Measurements from ENCODE around the gene CCP110.

The CCP110 gene

DNA sequence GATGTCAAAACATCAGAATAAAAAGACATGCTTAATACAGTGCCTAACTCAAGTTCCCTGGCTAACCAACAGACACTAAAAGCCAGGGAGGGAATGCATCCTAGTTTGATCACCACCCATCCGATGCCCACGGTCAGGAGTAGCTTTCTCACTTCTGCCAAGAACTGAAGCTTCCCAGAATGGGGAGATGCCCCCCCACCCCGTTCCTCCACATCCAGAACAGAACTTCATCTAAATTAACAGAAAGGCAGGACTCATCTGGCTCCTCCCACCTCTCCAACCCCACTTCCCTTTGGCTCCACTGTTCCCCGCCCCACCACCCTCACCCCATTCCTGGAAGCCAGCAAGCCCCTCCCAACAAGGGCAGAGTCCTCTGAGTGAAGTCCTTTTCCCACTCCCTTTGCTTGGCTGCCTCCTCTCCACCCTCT lies 35.5 kb upstream of the CCP110 start:
- Histone ChIP-seq H3K9ac (ENCODE audit: low read depth, low read length) (no peak overlapping the region), H3K27ac (ENCODE audit: low read length) (no peak overlapping the region), H2AFZ (ENCODE audit: low read depth, low read length) (no peak overlapping the region), H3K9me3 (ENCODE audit: insufficient read depth, low read length, severe bottlenecking) (no peaks in the 10 kb centered on the region), H3K36me3 (ENCODE audit: insufficient read depth, low read length) (no peaks in the 10 kb centered on the region), H3K79me2 (ENCODE audit: insufficient read depth, low read length) (no peaks in the 10 kb centered on the region), H3K4me3 (ENCODE audit: low read depth in 1 of 2, low read length in 2 of 2) (no peak overlapping the region), H4K20me1 (ENCODE audit: insufficient read depth, low read length) (no peaks in the 10 kb centered on the region), H3K4me2 (ENCODE audit: insufficient read depth, low read length) (no peak overlapping the region), H3K27me3 (ENCODE audit: insufficient read depth, low read length, poor library complexity) (no peaks in the 10 kb centered on the region), H3K4me1 (ENCODE audit: insufficient read depth, low read length) (no peaks in the 10 kb centered on the region)
- ATAC-seq (ENCODE audit: insufficient read depth, low read depth) (no peak), DNase-seq (no peak)
- TF ChIP-seq, protein P1, sequence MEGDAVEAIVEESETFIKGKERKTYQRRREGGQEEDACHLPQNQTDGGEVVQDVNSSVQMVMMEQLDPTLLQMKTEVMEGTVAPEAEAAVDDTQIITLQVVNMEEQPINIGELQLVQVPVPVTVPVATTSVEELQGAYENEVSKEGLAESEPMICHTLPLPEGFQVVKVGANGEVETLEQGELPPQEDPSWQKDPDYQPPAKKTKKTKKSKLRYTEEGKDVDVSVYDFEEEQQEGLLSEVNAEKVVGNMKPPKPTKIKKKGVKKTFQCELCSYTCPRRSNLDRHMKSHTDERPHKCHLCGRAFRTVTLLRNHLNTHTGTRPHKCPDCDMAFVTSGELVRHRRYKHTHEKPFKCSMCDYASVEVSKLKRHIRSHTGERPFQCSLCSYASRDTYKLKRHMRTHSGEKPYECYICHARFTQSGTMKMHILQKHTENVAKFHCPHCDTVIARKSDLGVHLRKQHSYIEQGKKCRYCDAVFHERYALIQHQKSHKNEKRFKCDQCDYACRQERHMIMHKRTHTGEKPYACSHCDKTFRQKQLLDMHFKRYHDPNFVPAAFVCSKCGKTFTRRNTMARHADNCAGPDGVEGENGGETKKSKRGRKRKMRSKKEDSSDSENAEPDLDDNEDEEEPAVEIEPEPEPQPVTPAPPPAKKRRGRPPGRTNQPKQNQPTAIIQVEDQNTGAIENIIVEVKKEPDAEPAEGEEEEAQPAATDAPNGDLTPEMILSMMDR (IDR thresholded peaks at IDR 0.05; ENCODE audit: borderline replicate concordance, extremely low read depth, low read length, poor library complexity, severe bottlenecking): no peak
- no peak for TF ChIP-seq EZH2 (IDR thresholded peaks at IDR 0.05; ENCODE audit: borderline replicate concordance, low read depth, low read length, severe bottlenecking)

DNA sequence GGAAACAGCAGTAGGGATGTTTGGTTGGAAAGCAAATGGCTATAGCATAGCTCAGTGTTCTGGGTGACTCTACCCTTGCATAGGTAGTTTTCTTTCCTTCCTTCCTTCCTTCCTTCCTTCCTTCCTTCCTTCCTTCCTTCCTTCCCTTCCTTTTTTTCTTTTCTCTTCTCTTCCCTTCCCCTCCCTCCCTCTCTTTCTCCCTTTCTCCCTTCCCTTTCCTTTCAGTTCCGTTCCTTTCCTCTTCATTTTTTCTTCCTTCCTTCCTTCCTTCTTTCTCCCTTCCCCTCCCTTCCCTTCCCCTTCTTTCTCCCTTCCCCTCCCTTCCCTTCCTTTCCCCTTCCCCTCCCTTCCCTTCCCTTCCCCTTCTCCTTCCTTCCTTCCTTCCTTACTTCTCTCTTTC lies 33.1 kb upstream of the CCP110 start:
- H2AFZ ChIP-seq (ENCODE audit: low read depth, low read length): no peak overlapping the region
- ATAC-seq (ENCODE audit: insufficient read depth, low read depth): no peak

DNA sequence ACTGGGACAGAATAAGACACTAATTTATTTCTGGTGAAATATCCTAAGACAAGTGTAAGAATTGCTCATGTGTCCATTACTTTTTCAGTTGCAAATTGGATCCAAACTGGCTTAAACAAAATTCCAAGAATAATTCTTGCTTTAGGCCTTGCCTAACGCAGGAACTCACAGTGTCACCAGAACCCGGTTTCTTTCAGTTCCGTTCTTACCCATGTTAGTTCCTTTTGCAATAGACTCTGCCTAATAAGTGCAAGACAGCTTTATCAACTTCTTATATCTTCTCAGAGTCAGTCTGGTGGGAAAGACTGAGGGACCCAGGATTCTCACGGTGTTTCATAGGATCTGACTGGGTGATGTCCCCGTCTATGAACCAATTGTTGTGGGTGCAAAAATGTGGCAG lies 26.6 kb upstream of the CCP110 start:
- no peak overlapping the region for H3K9ac ChIP-seq (ENCODE audit: low read depth, low read length)
- H3K27ac ChIP-seq (ENCODE audit: low read length): no peak overlapping the region
- no peak for ATAC-seq (ENCODE audit: insufficient read depth, low read depth)

More for the DNA sequence above, 33.1 kb upstream of the CCP110 start:
- H3K4me2 ChIP-seq (ENCODE audit: insufficient read depth, low read length): no peak overlapping the region
- no peaks in the 10 kb centered on the region for H3K79me2 ChIP-seq (ENCODE audit: insufficient read depth, low read length)
- TF ChIP-seq, protein P1 (IDR thresholded peaks at IDR 0.05; ENCODE audit: borderline replicate concordance, extremely low read depth, low read length, poor library complexity, severe bottlenecking): no peak
- no peak for TF ChIP-seq EZH2 (IDR thresholded peaks at IDR 0.05; ENCODE audit: borderline replicate concordance, low read depth, low read length, severe bottlenecking)
- no peak overlapping the region for H3K27ac ChIP-seq (ENCODE audit: low read length)
- H3K9ac ChIP-seq (ENCODE audit: low read depth, low read length): no peak overlapping the region
- no peaks in the 10 kb centered on the region for H3K9me3 ChIP-seq (ENCODE audit: insufficient read depth, low read length, severe bottlenecking)
- no peaks in the 10 kb centered on the region for H3K27me3 ChIP-seq (ENCODE audit: insufficient read depth, low read length, poor library complexity)
- no peaks in the 10 kb centered on the region for H4K20me1 ChIP-seq (ENCODE audit: insufficient read depth, low read length)
- no peak for DNase-seq
- no peaks in the 10 kb centered on the region for H3K36me3 ChIP-seq (ENCODE audit: insufficient read depth, low read length)
- no peak overlapping the region for H3K4me3 ChIP-seq (ENCODE audit: low read depth in 1 of 2, low read length in 2 of 2)
- no peaks in the 10 kb centered on the region for H3K4me1 ChIP-seq (ENCODE audit: insufficient read depth, low read length)

More for the DNA sequence above, 26.6 kb upstream of the CCP110 start:
- no peaks in the 10 kb centered on the region for H4K20me1 ChIP-seq (ENCODE audit: insufficient read depth, low read length)
- H3K4me1 ChIP-seq (ENCODE audit: insufficient read depth, low read length): no peaks in the 10 kb centered on the region
- DNase-seq: no peak
- H3K36me3 ChIP-seq (ENCODE audit: insufficient read depth, low read length): peaks cover 28% of the 10 kb centered on the region
- H3K4me2 ChIP-seq (ENCODE audit: insufficient read depth, low read length): no peak overlapping the region
- no peak overlapping the region for H2AFZ ChIP-seq (ENCODE audit: low read depth, low read length)
- no peaks in the 10 kb centered on the region for H3K79me2 ChIP-seq (ENCODE audit: insufficient read depth, low read length)
- H3K4me3 ChIP-seq (ENCODE audit: low read depth in 1 of 2, low read length in 2 of 2): no peak overlapping the region
- TF ChIP-seq EZH2 (IDR thresholded peaks at IDR 0.05; ENCODE audit: borderline replicate concordance, low read depth, low read length, severe bottlenecking): no peak
- TF ChIP-seq, protein P1 (IDR thresholded peaks at IDR 0.05; ENCODE audit: borderline replicate concordance, extremely low read depth, low read length, poor library complexity, severe bottlenecking): no peak
- H3K27me3 ChIP-seq (ENCODE audit: insufficient read depth, low read length, poor library complexity): no peaks in the 10 kb centered on the region
- H3K9me3 ChIP-seq (ENCODE audit: insufficient read depth, low read length, severe bottlenecking): no peaks in the 10 kb centered on the region

Measured in DND-41 (cell line).